ENCODE measurements around the gene MRNIP.

The MRNIP gene

GRCh38 chr5:179887802-179888201 is 29.2 kb upstream of the MRNIP start:
- no peak for DNase-seq (ENCODE audit: low read depth)

- no peak for DNase-seq (ENCODE audit: low read depth)
Measured at GRCh38 chr5:179887095-179887494, 28.5 kb upstream of the MRNIP start.

- DNase-seq (ENCODE audit: low read depth): no peak
Measured at GRCh38 chr5:179886190-179886911, 27.7 kb upstream of the MRNIP start.

GRCh38 chr5:179885491-179886090 is 27.0 kb upstream of the MRNIP start:
- DNase-seq (ENCODE audit: low read depth): no peak

GRCh38 chr5:179883163-179883562 is 24.5 kb upstream of the MRNIP start:
- DNase-seq (ENCODE audit: low read depth): no peak

- DNase-seq (ENCODE audit: low read depth): no peak
Measured at GRCh38 chr5:179882338-179882737, 23.7 kb upstream of the MRNIP start.

- no peak for DNase-seq (ENCODE audit: low read depth)
Measured at GRCh38 chr5:179880848-179881590, 22.4 kb upstream of the MRNIP start.

- DNase-seq (ENCODE audit: low read depth): no peak
Measured at GRCh38 chr5:179880066-179880650, 21.5 kb upstream of the MRNIP start.

- DNase-seq (ENCODE audit: low read depth): no peak
Measured at GRCh38 chr5:179879690-179880010, 21.0 kb upstream of the MRNIP start.

GRCh38 chr5:179879003-179879689 is 20.5 kb upstream of the MRNIP start:
- no peak for DNase-seq (ENCODE audit: low read depth)

- no peak for DNase-seq (ENCODE audit: low read depth)
Measured at GRCh38 chr5:179878222-179879002, 19.8 kb upstream of the MRNIP start.

- DNase-seq (ENCODE audit: low read depth): no peak
Measured at GRCh38 chr5:179876610-179876952, 18.0 kb upstream of the MRNIP start.

GRCh38 chr5:179875741-179876609 is 17.4 kb upstream of the MRNIP start:
- no peak for DNase-seq (ENCODE audit: low read depth)

GRCh38 chr5:179874536-179875292 is 16.1 kb upstream of the MRNIP start:
- no peak for DNase-seq (ENCODE audit: low read depth)

GRCh38 chr5:179874136-179874535 is 15.5 kb upstream of the MRNIP start:
- DNase-seq (ENCODE audit: low read depth): no peak

- no peak for DNase-seq (ENCODE audit: low read depth)
Measured at GRCh38 chr5:179873588-179874110, 15.0 kb upstream of the MRNIP start.

- DNase-seq (ENCODE audit: low read depth): no peak
Measured at GRCh38 chr5:179872828-179873575, 14.4 kb upstream of the MRNIP start.

GRCh38 chr5:179872055-179872827 is 13.6 kb upstream of the MRNIP start:
- no peak for DNase-seq (ENCODE audit: low read depth)

Measured in CMK (cell line).